Prostate gland (tissue), 2 donors: Measurements from ENCODE around the gene SCAMP2. TPM values are rescaled to one million over a fixed set of nuclear protein-coding genes. Genes with fewer than 3 reads are reported as not detected.
"Not testable (repeated sequence)": the region's sequence is repeated elsewhere in the genome, so short reads cannot be mapped to it uniquely, and the experiment has no call there.

Experiments used
- DNase-seq: peaks from one replicate; pipeline ENCODE4 v3.0.0-alpha.2; 2019; ENCODE audit warnings: low spot score
- H3K27ac ChIP-seq, 2 donors: fragments of 200-600 bp; sonication (generic); 2 replicates each; pipeline ENCODE4 v1.5.1; 2017 to 2019
- H3K27me3 ChIP-seq: fragments of 200-600 bp; sonication (generic); replicated peaks from 2 replicates; pipeline ENCODE4 v1.5.1; 2019; ENCODE audit not compliant: insufficient read depth
- H3K36me3 ChIP-seq, 2 donors: fragments of 200-600 bp; sonication (generic); 1 replicate in 1 of 2; 2 replicates in 1 of 2; pipeline versions ENCODE4 v1.5.1 to v1.8.1; 2017 to 2019
- H3K4me1 ChIP-seq: fragments of 200-600 bp; sonication (generic); replicated peaks from 2 replicates; pipeline ENCODE4 v1.5.1; 2019
- H3K4me3 ChIP-seq, 2 donors: fragments of 200-600 bp; sonication (generic); 2 replicates each; pipeline ENCODE4 v1.5.1; 2017 to 2019
- H3K9me3 ChIP-seq: fragments of 200-600 bp; sonication (generic); 2 replicates; pipeline ENCODE4 v1.5.1; 2017
- POLR2A ChIP-seq: fragments of 450-650 bp; IDR thresholded peaks from one replicate; pipeline ENCODE4 v1.6.1; 2016; ENCODE audit warnings: antibody characterized with exemption, mild to moderate bottlenecking
- POLR2AphosphoS5 ChIP-seq: sonication (generic); formaldehyde crosslinking; IDR thresholded peaks from one replicate; pipeline ENCODE4 v1.6.1; 2017; ENCODE audit warnings: antibody characterized with exemption
- WGBS: methylation state at CpG from one replicate; pipeline ENCODE4 v1.1.5; 2018; 5-methylcytosine and 5-hydroxymethylcytosine counted together
- intact Hi-C: fragments of 100-400 bp; cut with DNase I; formaldehyde crosslinking; loops from one replicate; pipeline ENCODE4 v1.14.2; 2022
- total RNA-seq, 2 donors: library from RNA; depleted of rRNA; stranded (reverse); fragments of >200 nt; gene quantifications; one replicate each; pipeline ENCODE4 v1.1.0, GENCODE V29; 2016
- TF ChIP-seq, protein P1 (sequence below), 4 experiments: fragments of 200-600 bp in 2 of 4; fragments of 450-650 bp in 2 of 4; sonication (generic) in 2 of 4; IDR thresholded peaks; 1 replicate in 3 of 4; 2 replicates in 1 of 4; pipeline ENCODE4 v1.5.1; 2016 to 2019; ENCODE audit warnings: antibody characterized with exemption in 4 of 4, mild to moderate bottlenecking in 2 of 4, moderate library complexity in 2 of 4

The SCAMP2 gene, protein sequence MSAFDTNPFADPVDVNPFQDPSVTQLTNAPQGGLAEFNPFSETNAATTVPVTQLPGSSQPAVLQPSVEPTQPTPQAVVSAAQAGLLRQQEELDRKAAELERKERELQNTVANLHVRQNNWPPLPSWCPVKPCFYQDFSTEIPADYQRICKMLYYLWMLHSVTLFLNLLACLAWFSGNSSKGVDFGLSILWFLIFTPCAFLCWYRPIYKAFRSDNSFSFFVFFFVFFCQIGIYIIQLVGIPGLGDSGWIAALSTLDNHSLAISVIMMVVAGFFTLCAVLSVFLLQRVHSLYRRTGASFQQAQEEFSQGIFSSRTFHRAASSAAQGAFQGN
- 100 to 1,000 TPM; 101 to 103 TPM for total RNA-seq

DNA sequence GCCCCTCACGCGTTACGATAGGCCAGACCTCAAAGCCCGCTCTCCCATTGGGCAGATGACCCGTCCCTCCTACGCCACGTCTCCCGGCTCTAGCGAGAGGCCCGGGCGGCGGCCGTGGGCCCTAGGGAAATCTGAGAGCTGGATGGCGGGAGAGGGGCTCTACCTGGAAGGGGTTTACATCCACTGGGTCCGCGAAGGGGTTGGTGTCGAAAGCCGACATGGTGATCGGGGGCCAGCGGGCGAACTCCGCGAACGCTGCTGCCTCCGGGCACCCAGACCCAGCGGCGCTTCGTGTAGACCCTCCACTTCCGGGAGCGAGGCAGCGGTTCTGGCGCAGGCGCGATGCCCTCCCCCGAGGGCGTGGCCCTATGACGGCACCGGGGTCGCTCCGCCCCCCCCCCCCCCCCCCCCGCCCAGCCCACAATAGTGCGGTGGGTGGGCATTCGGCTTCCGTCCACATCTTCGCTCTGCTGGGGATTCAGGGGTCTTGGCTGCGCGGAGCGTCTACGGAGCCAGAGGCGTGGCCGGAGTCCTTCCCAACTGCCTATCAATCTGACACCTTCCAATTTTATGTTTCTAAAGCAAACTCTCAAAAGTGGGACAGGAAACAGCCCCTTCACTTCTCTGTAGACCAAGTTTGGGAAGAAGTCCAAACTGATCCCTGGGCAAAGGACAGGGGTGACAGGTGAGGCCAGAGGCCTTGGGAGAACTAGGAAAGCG, at the start of gene SCAMP2:
Gene SCAMP2, minus strand, starts transcription at position 330 of the 720 bp plus-strand sequence. Its CDS starts 110 bp downstream, at position 220.
- H3K4me3 ChIP-seq, result peak within 1 kb of the TSS; percentile 67 to 75
- TF ChIP-seq POLR2A (peak; percentile 74), POLR2AphosphoS5 (peak; percentile 87)
- TF ChIP-seq, protein P1, sequence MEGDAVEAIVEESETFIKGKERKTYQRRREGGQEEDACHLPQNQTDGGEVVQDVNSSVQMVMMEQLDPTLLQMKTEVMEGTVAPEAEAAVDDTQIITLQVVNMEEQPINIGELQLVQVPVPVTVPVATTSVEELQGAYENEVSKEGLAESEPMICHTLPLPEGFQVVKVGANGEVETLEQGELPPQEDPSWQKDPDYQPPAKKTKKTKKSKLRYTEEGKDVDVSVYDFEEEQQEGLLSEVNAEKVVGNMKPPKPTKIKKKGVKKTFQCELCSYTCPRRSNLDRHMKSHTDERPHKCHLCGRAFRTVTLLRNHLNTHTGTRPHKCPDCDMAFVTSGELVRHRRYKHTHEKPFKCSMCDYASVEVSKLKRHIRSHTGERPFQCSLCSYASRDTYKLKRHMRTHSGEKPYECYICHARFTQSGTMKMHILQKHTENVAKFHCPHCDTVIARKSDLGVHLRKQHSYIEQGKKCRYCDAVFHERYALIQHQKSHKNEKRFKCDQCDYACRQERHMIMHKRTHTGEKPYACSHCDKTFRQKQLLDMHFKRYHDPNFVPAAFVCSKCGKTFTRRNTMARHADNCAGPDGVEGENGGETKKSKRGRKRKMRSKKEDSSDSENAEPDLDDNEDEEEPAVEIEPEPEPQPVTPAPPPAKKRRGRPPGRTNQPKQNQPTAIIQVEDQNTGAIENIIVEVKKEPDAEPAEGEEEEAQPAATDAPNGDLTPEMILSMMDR (IDR thresholded peaks at IDR 0.05), result peak in 2 of 4 experiments; percentile 10 to 17
- H3K4me1 ChIP-seq, result peaks cover 18% of the 10 kb centered on the region
- H3K36me3 ChIP-seq, result no peaks in the 10 kb centered on the region
- peak; percentile 92 for DNase-seq
- H3K27me3 ChIP-seq, result no peaks in the 10 kb centered on the region
- intact Hi-C loops, result no loop called here
- H3K9me3 ChIP-seq, result no peaks in the 10 kb centered on the region
- peak within 1 kb of the TSS; percentile 87 to 91 for H3K27ac ChIP-seq
- WGBS, result under 1% methylated on average over 44 of the region's 52 CpGs

DNA sequence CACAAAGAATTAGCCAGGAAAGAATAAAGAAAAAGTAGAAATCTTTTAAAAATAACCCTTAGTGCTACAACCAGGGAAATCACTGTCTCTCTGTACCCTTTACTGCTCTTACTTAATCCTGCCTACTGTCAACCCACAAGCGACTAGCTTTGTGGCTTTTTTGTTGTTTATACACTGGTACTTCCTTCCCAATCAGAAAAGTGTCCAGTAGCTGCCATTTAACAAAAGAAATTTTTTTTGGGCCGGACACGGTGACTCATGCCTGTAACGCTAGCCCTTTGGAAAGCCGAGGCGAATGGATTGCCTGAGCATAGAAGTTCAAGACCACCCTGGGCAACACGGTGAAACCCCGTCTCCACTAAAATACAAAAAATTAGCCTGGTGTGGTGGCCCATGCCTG, 47.3 kb upstream of the SCAMP2 start:
- Histone ChIP-seq H3K27ac (no peak overlapping the region), H3K36me3 (peaks cover 3 to 11% of the 10 kb centered on the region in 2 donors), H3K4me3 (no peak overlapping the region), H3K9me3 (no peaks in the 10 kb centered on the region), H3K4me1 (no peaks in the 10 kb centered on the region), H3K27me3 (no peaks in the 10 kb centered on the region)
- DNase-seq, result no peak
- intact Hi-C loops, result no loop called here
- TF ChIP-seq POLR2AphosphoS5, result no peak
- WGBS, result 83% methylated on average over 8 of the region's 8 CpGs

DNA sequence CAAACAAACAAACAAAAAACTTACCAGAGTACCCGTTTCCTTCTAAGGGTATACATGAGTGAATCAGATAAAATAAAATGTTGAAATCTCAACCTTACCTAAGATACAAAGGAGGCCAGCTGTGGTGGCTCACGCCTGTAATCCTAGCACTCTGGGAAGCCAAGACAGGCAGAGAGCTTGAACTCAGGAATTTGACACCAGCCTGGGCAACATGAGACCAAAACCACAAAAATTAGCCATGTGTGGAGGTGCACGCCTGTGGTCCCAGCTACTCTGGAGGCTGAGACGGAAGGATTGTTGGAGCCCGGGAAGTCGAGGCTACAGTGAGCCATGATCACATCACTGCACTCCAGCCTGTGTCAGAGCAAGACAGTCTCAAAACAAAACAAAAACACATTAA, 44.5 kb upstream of the SCAMP2 start:
- no peak overlapping the region for H3K4me3 ChIP-seq
- no peaks in the 10 kb centered on the region for H3K27me3 ChIP-seq
- H3K9me3 ChIP-seq, result no peaks in the 10 kb centered on the region
- H3K27ac ChIP-seq, result no peak overlapping the region
- intact Hi-C loops, result no loop called here
- DNase-seq, result no peak
- H3K36me3 ChIP-seq, result peaks cover 3 to 7% of the 10 kb centered on the region in 2 donors
- WGBS, result 91% methylated on average over 6 of the region's 6 CpGs
- TF ChIP-seq, protein P1 (IDR thresholded peaks at IDR 0.05), result no peak
- TF ChIP-seq POLR2AphosphoS5 (no peak), POLR2A (no peak)
- no peaks in the 10 kb centered on the region for H3K4me1 ChIP-seq

DNA sequence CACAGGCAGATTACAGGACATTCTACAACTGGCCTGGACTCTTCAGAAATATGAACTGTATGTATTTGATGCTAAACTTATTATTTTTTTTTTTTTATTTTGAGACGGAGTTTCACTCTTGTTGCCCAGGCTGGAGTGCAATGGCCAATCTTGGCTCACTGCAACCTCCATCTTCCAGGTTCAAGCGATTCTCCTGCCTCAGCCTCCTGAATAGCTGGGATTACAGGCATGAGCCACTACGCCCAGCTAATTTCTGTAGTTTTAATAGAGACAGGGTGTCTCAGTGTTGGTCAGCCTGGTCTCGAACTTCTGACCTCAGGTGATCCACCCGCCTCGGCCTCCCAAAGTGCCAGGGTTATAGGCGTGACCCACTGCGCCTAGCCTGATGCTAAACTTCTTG, 40.6 kb upstream of the SCAMP2 start:
- intact Hi-C loops, H3K4me1 ChIP-seq, H3K36me3 ChIP-seq, H3K27ac ChIP-seq, H3K9me3 ChIP-seq, DNase-seq, H3K4me3 ChIP-seq, H3K27me3 ChIP-seq: not testable (repeated sequence)
- WGBS, result 93% methylated on average over 8 of the region's 8 CpGs

DNA sequence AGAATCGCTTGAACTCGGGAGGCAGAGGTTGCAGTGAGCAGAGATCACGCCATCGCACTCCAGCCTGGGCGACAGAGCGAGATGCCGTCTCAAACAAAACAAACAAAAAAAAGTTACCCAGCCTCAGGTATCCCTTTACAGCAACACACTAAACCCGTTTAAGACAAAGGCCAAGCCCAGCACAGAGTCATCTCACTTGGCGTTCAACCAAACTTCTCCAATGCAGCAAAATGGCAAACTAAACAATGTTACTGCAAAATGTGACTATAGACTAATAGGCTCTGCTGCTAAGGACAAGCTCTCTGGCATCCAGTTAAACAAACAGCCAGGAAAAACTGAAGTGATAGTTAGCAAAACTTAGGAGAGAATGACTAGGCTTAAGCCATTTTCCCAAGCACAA, 39.9 kb upstream of the SCAMP2 start:
- H3K9me3 ChIP-seq, result no peaks in the 10 kb centered on the region
- no peaks in the 10 kb centered on the region for H3K4me1 ChIP-seq
- intact Hi-C loops, result no loop called here
- H3K27me3 ChIP-seq, result no peaks in the 10 kb centered on the region
- WGBS, result 76% methylated on average over 9 of the region's 9 CpGs
- no peak overlapping the region for H3K4me3 ChIP-seq
- TF ChIP-seq POLR2AphosphoS5, result peak; percentile 14
- TF ChIP-seq, protein P1 (IDR thresholded peaks at IDR 0.05), result no peak
- DNase-seq, result no peak
- H3K27ac ChIP-seq, result peak overlapping the region in 1 of 2 donors; percentile 9
- peaks cover 0 to 7% of the 10 kb centered on the region in 2 donors for H3K36me3 ChIP-seq
